ENCODE results near the gene ARPP21.

ARPP21 gene

GRCh38 chr3:35639254-35640186, at the start of gene ARPP21:
TSS of gene ARPP21 (plus strand) at chr3:35639525. CDS start at chr3:35681752, 42,227 bp downstream.
- peaks cover 0 to 15% (median 0%) of the 10 kb centered on the region in 11 experiments; a peak in 3 of 22 replicates for H4K20me1 ChIP-seq
- peak within 1 kb of the TSS in 10 of 11 experiments; percentile 18 to 82 (median 74); a peak in 20 of 22 replicates for H3K27ac ChIP-seq
- peaks cover 0 to 7% (median 0%) of the 10 kb centered on the region in 11 experiments; a peak in 4 of 22 replicates for H3K9me3 ChIP-seq (replicated peaks in 1 of 11)
- TF ChIP-seq Cebpa-rat (IDR thresholded peaks at IDR 0.05): no peak
- peaks cover 30 to 49% (median 40%) of the 10 kb centered on the region in 10 experiments; a peak in 19 of 20 replicates for H3K4me1 ChIP-seq
- H3K9ac ChIP-seq: peak within 1 kb of the TSS; percentile 62 to 85 (median 78); a peak in 21 of 22 replicates
- H3K36me3 ChIP-seq: no peaks in the 10 kb centered on the region
- H3K4me2 ChIP-seq: peak within 1 kb of the TSS; percentile 76 to 97 (median 90)
- H3K27me3 ChIP-seq: peaks cover 71 to 87% (median 75%) of the 10 kb centered on the region in 11 experiments
- peak within 1 kb of the TSS; percentile 54 to 77 (median 70) for H3K4me3 ChIP-seq

GRCh38 chr3:35592589-35593295, 46.6 kb upstream of the ARPP21 start:
- Histone ChIP-seq H3K4me3 (no peak overlapping the region), H3K4me2 (peak overlapping the region; percentile 1 to 64 (median 10); a peak in 11 of 22 replicates), H3K9me3 (replicated peaks in 1 of 11) (peaks cover 0 to 6% (median 0%) of the 10 kb centered on the region in 11 experiments; a peak in 3 of 22 replicates), H3K27me3 (no peaks in the 10 kb centered on the region), H3K4me1 (peaks cover 0 to 12% (median 8%) of the 10 kb centered on the region in 10 experiments; a peak in 13 of 20 replicates), H3K27ac (peak overlapping the region in 5 of 11 experiments; percentile 10 to 61 (median 55); a peak in 5 of 22 replicates), H3K36me3 (no peaks in the 10 kb centered on the region), H4K20me1 (no peaks in the 10 kb centered on the region), H3K9ac (no peak overlapping the region)
- no peak for TF ChIP-seq Cebpa-rat (IDR thresholded peaks at IDR 0.05)

- peaks cover 0 to 4% (median 0%) of the 10 kb centered on the region in 11 experiments; a peak in 3 of 22 replicates for H3K9me3 ChIP-seq (replicated peaks in 1 of 11)
- H3K27me3 ChIP-seq: no peaks in the 10 kb centered on the region
- no peak overlapping the region for H3K27ac ChIP-seq
- H3K4me3 ChIP-seq: no peak overlapping the region
- no peaks in the 10 kb centered on the region for H4K20me1 ChIP-seq
- H3K36me3 ChIP-seq: no peaks in the 10 kb centered on the region
- H3K9ac ChIP-seq: no peak overlapping the region
- no peak for TF ChIP-seq Cebpa-rat (IDR thresholded peaks at IDR 0.05)
- peaks cover 0 to 12% (median 8%) of the 10 kb centered on the region in 10 experiments; a peak in 13 of 20 replicates for H3K4me1 ChIP-seq
- H3K4me2 ChIP-seq: no peak overlapping the region
Measured at GRCh38 chr3:35594739-35595138, 44.6 kb upstream of the ARPP21 start.

- H3K4me1 ChIP-seq: peaks cover 0 to 12% (median 8%) of the 10 kb centered on the region in 10 experiments; a peak in 13 of 20 replicates
- no peak overlapping the region for H3K27ac ChIP-seq
- no peak overlapping the region for H3K9ac ChIP-seq
- H3K27me3 ChIP-seq: no peaks in the 10 kb centered on the region
- H4K20me1 ChIP-seq: no peaks in the 10 kb centered on the region
- no peak for TF ChIP-seq Cebpa-rat (IDR thresholded peaks at IDR 0.05)
- H3K4me2 ChIP-seq: no peak overlapping the region
- no peaks in the 10 kb centered on the region for H3K36me3 ChIP-seq
- peaks cover 0 to 4% (median 0%) of the 10 kb centered on the region in 11 experiments; a peak in 3 of 22 replicates for H3K9me3 ChIP-seq (replicated peaks in 1 of 11)
- H3K4me3 ChIP-seq: no peak overlapping the region
Measured at GRCh38 chr3:35596335-35596995, 42.9 kb upstream of the ARPP21 start.

- peaks cover 0 to 4% (median 0%) of the 10 kb centered on the region in 11 experiments; a peak in 3 of 22 replicates for H3K9me3 ChIP-seq (replicated peaks in 1 of 11)
- H3K27ac ChIP-seq: no peak overlapping the region
- no peak overlapping the region for H3K4me2 ChIP-seq
- H3K4me1 ChIP-seq: peaks cover 0 to 9% (median 7%) of the 10 kb centered on the region in 10 experiments; a peak in 13 of 20 replicates
- no peaks in the 10 kb centered on the region for H3K36me3 ChIP-seq
- TF ChIP-seq Cebpa-rat (IDR thresholded peaks at IDR 0.05): no peak
- H3K9ac ChIP-seq: no peak overlapping the region
- H3K4me3 ChIP-seq: no peak overlapping the region
- H3K27me3 ChIP-seq: no peaks in the 10 kb centered on the region
- H4K20me1 ChIP-seq: no peaks in the 10 kb centered on the region
Measured at GRCh38 chr3:35597490-35597889, 41.8 kb upstream of the ARPP21 start.

GRCh38 chr3:35598804-35599203, 40.5 kb upstream of the ARPP21 start:
- H3K9ac ChIP-seq: no peak overlapping the region
- no peaks in the 10 kb centered on the region for H3K36me3 ChIP-seq
- no peak overlapping the region for H3K27ac ChIP-seq
- no peak overlapping the region for H3K4me3 ChIP-seq
- H3K27me3 ChIP-seq: no peaks in the 10 kb centered on the region
- H4K20me1 ChIP-seq: no peaks in the 10 kb centered on the region
- no peak overlapping the region for H3K4me2 ChIP-seq
- H3K4me1 ChIP-seq: no peaks in the 10 kb centered on the region
- TF ChIP-seq Cebpa-rat (IDR thresholded peaks at IDR 0.05): no peak
- H3K9me3 ChIP-seq (replicated peaks in 1 of 11): no peaks in the 10 kb centered on the region

GRCh38 chr3:35601959-35602358, 37.4 kb upstream of the ARPP21 start:
- Histone ChIP-seq H3K4me3 (no peak overlapping the region), H3K36me3 (no peaks in the 10 kb centered on the region), H3K9me3 (replicated peaks in 1 of 11) (peaks cover 0 to 14% (median 0%) of the 10 kb centered on the region in 11 experiments; a peak in 8 of 22 replicates), H3K4me2 (no peak overlapping the region), H3K27me3 (no peaks in the 10 kb centered on the region), H4K20me1 (no peaks in the 10 kb centered on the region), H3K4me1 (no peaks in the 10 kb centered on the region), H3K9ac (no peak overlapping the region), H3K27ac (no peak overlapping the region)
- no peak for TF ChIP-seq Cebpa-rat (IDR thresholded peaks at IDR 0.05)

GRCh38 chr3:35602395-35602936, 36.9 kb upstream of the ARPP21 start:
- H3K4me1 ChIP-seq: no peaks in the 10 kb centered on the region
- no peak overlapping the region for H3K4me2 ChIP-seq
- no peaks in the 10 kb centered on the region for H3K27me3 ChIP-seq
- no peaks in the 10 kb centered on the region for H3K36me3 ChIP-seq
- no peak for TF ChIP-seq Cebpa-rat (IDR thresholded peaks at IDR 0.05)
- peaks cover 0 to 14% (median 0%) of the 10 kb centered on the region in 11 experiments; a peak in 8 of 22 replicates for H3K9me3 ChIP-seq (replicated peaks in 1 of 11)
- no peak overlapping the region for H3K9ac ChIP-seq
- H3K27ac ChIP-seq: no peak overlapping the region
- H3K4me3 ChIP-seq: no peak overlapping the region
- H4K20me1 ChIP-seq: no peaks in the 10 kb centered on the region

Data from BLaER1 treated with 17β-estradiol and CSF1 and Interleukin-3, amounts not matched to agents 10 nM and 100 nM (cell line).